BJ (cell line): ENCODE measurements around the gene ANKRD13C. TPM values are rescaled to one million over a fixed set of nuclear protein-coding genes. Genes with fewer than 3 reads are reported as not detected.

Experiments used
- CTCF ChIA-PET: fragments of 350-600 bp; formaldehyde crosslinking; extraction: SDS; loops from one replicate; lab custom pipeline; 2021; ENCODE audit warnings: antibody characterized with exemption, inconsistent platforms; lab: Yijun Ruan, JAX
- POLR2A ChIA-PET: fragments of 300-600 bp; sonication (Branson Sonifier 250); formaldehyde crosslinking; extraction: SDS; loops from one replicate; lab custom pipeline; 2021; ENCODE audit warnings: antibody characterized with exemption; lab: Charles Lee
- DNase-seq: peaks from one replicate; pipeline ENCODE4 v3.0.0-alpha.2; 2011; ENCODE audit warnings: low read depth
- H3K27me3 ChIP-seq: 2 replicates; pipeline ENCODE4 v1.6.0; 2011; ENCODE audit warnings: low read length; ENCODE audit not compliant: control insufficient read depth, insufficient read depth
- H3K36me3 ChIP-seq: 2 replicates; pipeline ENCODE4 v1.5.1; 2011; ENCODE audit warnings: low read length; ENCODE audit not compliant: control insufficient read depth, insufficient read depth
- H3K4me3 ChIP-seq: 2 replicates; pipeline ENCODE4 v1.5.1; 2011; ENCODE audit warnings: low read depth, mild to moderate bottlenecking, control low read depth, low read length
- CTCF ChIP-seq: IDR thresholded peaks from 2 replicates; pipeline ENCODE4 v1.5.1; 2011; ENCODE audit warnings: low read depth, mild to moderate bottlenecking, control low read depth, inconsistent platforms, low read length, moderate library complexity; ENCODE audit not compliant: insufficient read depth
- polyA minus RNA-seq: library from RNA; depleted of rRNA, polyadenylated mRNA; stranded (reverse); fragments of >200 nt; gene quantifications from 2 replicates; pipeline ENCODE4 v1.2.3, GENCODE V29; 2011; rRNA and poly(A)+ RNA removed
- polyA plus RNA-seq: library from polyadenylated mRNA; depleted of rRNA; stranded (reverse); fragments of >200 nt; gene quantifications from 2 replicates; pipeline ENCODE4 v1.2.3, GENCODE V29; 2011; rRNA removed

ANKRD13C gene
- 7.8 and 11.1 TPM in 2 replicates for polyA plus RNA-seq
- 6.3 and 6.4 TPM in 2 replicates for polyA minus RNA-seq

- CTCF ChIA-PET: interaction anchor here (0.8 to 1.1 kb wide), 2 partner anchors 56 to 69 kb away, joined by 3 read pairs; no protein-coding TSS in a partner anchor
- peak; percentile 78 for DNase-seq
- no peaks in the 10 kb centered on the region for H3K36me3 ChIP-seq
- H3K27me3 ChIP-seq: no peaks in the 10 kb centered on the region
- POLR2A ChIA-PET: interaction anchor here (0.6 kb wide), 1 partner anchor 1931 kb away, joined by 3 read pairs; no protein-coding TSS in a partner anchor
- peak within 1 kb of the TSS; percentile 72 for H3K4me3 ChIP-seq
- TF ChIP-seq CTCF: no peak
Measured at GRCh38 chr1:70354332-70355110, at the start of gene ANKRD13C. TSS of gene ANKRD13C (minus strand) at chr1:70354722. CDS start at chr1:70354408, 314 bp downstream.

- H3K27me3 ChIP-seq: peaks cover 3% of the 10 kb centered on the region; the same call in 1 of the 2 replicates
- no peak for DNase-seq
- no peak overlapping the region for H3K4me3 ChIP-seq
- TF ChIP-seq CTCF: no peak
- CTCF ChIA-PET: no interaction called here
- POLR2A ChIA-PET: no interaction called here
- H3K36me3 ChIP-seq: no peaks in the 10 kb centered on the region
Measured at GRCh38 chr1:70403759-70404158, 49.2 kb upstream of the ANKRD13C start.

- ChIA-PET CTCF (interaction anchor here (1.1 kb wide), 1 partner anchor 9 kb away, joined by 3 read pairs; the partner anchor contains the start of gene CTH), POLR2A (interaction anchor here (0.7 kb wide), 1 partner anchor 9 kb away, joined by 3 read pairs; no protein-coding TSS in a partner anchor)
- TF ChIP-seq CTCF: no peak
- H3K4me3 ChIP-seq: no peak overlapping the region
- DNase-seq: no peak
- 0 out of 2 replicates have a peak, but pooled peaks cover 2% of the 10 kb centered on the region for H3K27me3 ChIP-seq
- no peaks in the 10 kb centered on the region for H3K36me3 ChIP-seq
Measured at GRCh38 chr1:70401974-70402373, 47.5 kb upstream of the ANKRD13C start.

- Histone ChIP-seq H3K36me3 (no peaks in the 10 kb centered on the region), H3K4me3 (no peak overlapping the region), H3K27me3 (0 out of 2 replicates have a peak, but pooled peaks cover 2% of the 10 kb centered on the region)
- DNase-seq: no peak
- CTCF ChIA-PET: no interaction called here
- POLR2A ChIA-PET: no interaction called here
- TF ChIP-seq CTCF: no peak
Measured at GRCh38 chr1:70400335-70400734, 45.8 kb upstream of the ANKRD13C start.

- Histone ChIP-seq H3K36me3 (no peaks in the 10 kb centered on the region), H3K27me3 (no peaks in the 10 kb centered on the region), H3K4me3 (no peak overlapping the region)
- TF ChIP-seq CTCF: no peak
- ChIA-PET CTCF (no interaction called here), POLR2A (no interaction called here)
- no peak for DNase-seq
Measured at GRCh38 chr1:70397013-70397412, 42.5 kb upstream of the ANKRD13C start.
